ENCODE data around the gene LIPH.

LIPH gene

DNA sequence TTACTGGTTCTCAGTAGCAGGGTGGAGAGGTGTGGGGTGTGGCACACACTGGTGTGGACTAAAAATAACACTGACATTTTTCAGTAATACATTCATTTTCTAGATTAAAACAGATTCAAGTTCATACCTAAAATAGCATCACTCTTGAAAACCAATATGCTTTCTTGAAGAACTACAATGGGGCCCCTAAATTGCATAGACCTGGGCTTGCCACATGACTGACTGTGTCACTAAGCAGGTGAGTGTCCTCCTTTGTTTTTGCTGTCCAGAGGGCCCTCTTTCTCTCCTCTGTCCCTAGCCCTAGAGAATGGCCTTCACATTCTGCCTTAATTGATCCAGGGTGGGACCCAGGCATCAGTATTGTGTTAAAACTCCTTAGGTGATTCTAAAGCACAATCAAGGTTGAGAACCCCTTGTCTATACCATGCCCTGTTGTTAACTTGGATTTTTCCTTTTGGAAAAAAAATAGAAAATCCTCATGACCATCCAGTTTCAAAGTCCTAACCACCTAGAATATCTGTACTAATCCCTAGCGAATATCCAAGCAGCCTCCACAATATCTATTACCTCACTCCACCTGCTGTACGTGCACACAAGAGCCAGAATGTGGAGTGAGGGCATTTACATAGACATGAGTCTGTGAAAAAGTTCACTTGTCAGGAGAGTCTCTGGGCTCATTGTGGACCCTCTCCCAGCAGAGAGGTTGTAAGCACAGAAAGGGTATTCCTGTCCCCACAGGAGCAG, 34.8 kb downstream of the LIPH start:
- TF ChIP-seq, protein P1, sequence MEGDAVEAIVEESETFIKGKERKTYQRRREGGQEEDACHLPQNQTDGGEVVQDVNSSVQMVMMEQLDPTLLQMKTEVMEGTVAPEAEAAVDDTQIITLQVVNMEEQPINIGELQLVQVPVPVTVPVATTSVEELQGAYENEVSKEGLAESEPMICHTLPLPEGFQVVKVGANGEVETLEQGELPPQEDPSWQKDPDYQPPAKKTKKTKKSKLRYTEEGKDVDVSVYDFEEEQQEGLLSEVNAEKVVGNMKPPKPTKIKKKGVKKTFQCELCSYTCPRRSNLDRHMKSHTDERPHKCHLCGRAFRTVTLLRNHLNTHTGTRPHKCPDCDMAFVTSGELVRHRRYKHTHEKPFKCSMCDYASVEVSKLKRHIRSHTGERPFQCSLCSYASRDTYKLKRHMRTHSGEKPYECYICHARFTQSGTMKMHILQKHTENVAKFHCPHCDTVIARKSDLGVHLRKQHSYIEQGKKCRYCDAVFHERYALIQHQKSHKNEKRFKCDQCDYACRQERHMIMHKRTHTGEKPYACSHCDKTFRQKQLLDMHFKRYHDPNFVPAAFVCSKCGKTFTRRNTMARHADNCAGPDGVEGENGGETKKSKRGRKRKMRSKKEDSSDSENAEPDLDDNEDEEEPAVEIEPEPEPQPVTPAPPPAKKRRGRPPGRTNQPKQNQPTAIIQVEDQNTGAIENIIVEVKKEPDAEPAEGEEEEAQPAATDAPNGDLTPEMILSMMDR (IDR thresholded peaks at IDR 0.05; ENCODE audit: low read depth, low read length, missing control alignments), result no peak
- no peak for DNase-seq (ENCODE audit: low read depth)
- no peak overlapping the region for H3K4me3 ChIP-seq (ENCODE audit: low read depth, low read length)

DNA sequence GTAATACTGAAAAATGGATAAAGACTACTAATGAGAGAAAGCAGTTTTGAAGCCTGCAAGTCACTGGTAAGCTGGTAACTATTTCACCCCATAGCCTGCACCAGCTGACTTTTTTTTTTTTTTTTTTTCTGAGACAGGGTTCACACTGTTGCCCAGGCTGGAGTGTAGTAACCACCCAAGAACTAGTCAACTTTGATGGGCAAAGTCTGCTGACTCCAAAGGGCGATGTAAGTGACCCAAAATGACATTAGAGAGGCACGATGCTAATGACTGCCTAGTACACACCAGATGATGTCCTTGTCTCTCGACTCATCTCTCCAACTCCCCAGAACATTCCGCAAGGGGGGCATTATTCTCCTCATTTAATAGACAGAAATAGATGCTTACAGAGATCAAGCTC, 40.7 kb downstream of the LIPH start:
- TF ChIP-seq, protein P1 (IDR thresholded peaks at IDR 0.05; ENCODE audit: low read depth, low read length, missing control alignments), result no peak
- H3K4me3 ChIP-seq (ENCODE audit: low read depth, low read length), result no peak overlapping the region

DNA sequence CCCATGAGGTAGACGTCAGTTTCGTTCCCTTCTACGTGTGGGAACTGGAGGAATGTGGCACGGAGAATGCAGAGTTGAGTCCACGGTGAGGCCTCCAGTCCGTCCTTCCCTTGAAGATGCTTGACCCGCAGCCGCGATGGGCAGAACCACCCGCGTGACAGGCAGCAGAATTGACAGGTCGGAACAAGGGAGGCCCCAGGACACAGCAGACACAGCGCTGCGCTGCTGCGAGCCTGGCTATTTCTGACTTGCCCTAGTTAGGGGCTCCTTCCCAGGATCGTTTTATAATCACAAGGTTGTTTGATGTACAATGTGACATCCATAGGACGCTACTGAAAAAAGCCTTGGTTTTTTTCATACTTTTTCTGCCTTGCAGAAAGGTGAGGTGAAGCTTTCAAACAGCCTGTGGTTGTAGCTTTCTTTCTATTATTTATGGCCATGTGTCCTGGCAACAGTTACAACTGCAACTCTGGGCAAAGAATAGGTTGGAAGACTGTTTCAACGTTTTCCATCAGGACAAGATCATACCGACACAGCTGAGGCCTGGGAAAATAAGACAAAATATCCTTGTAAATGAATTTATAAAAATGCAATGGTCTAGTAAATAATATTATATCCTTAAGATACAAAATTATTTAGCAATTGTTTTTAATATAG, 43.9 kb downstream of the LIPH start:
- no peak for DNase-seq (ENCODE audit: low read depth)
- TF ChIP-seq, protein P1 (IDR thresholded peaks at IDR 0.05; ENCODE audit: low read depth, low read length, missing control alignments), result no peak
- no peak overlapping the region for H3K4me3 ChIP-seq (ENCODE audit: low read depth, low read length)

More for the DNA sequence above, 40.7 kb downstream of the LIPH start:
- no peak for DNase-seq (ENCODE audit: low read depth)

DNA sequence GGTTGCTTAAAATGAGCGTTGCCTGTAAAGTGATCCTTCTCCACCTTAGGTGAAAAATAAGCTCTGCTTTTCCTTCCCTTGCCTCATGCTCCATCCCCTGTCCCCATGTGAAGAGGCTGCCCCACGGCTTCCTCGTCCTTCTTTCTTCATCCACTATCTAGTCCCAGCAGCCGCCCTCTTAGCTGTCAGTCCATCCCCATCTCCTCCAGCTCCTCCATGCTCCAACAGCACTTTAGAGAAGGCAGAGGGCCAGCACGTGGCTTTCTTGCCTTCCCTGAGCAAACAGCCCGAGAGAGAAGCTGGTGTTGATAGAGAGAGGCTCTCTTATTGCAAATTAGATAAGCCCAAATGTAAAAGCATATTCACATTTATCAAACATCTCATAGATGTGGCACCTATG, 44.5 kb downstream of the LIPH start:
- DNase-seq (ENCODE audit: low read depth), result no peak
- no peak overlapping the region for H3K4me3 ChIP-seq (ENCODE audit: low read depth, low read length)
- TF ChIP-seq, protein P1 (IDR thresholded peaks at IDR 0.05; ENCODE audit: low read depth, low read length, missing control alignments), result no peak

DNA sequence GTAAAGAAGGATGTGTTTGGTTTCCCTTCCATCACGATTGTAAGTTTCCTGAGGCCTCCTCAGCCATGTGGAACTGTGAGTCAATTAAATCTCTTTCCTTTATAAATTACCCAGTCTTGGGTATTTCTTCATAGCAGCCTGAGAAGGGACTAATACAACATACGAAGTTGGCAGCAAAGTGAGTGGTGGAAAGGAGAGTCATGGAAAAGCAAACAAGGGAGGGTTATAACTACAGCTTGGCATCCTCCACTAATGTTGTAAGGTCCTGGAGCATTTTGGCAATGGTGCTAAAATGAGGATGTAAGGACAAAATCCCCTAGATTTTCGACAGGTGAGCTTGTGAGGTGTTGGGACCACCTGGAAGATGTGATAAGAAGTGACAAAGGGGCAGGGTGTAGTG, 47.8 kb downstream of the LIPH start:
- DNase-seq (ENCODE audit: low read depth), result no peak
- TF ChIP-seq, protein P1 (IDR thresholded peaks at IDR 0.05; ENCODE audit: low read depth, low read length, missing control alignments), result no peak
- no peak overlapping the region for H3K4me3 ChIP-seq (ENCODE audit: low read depth, low read length)

DNA sequence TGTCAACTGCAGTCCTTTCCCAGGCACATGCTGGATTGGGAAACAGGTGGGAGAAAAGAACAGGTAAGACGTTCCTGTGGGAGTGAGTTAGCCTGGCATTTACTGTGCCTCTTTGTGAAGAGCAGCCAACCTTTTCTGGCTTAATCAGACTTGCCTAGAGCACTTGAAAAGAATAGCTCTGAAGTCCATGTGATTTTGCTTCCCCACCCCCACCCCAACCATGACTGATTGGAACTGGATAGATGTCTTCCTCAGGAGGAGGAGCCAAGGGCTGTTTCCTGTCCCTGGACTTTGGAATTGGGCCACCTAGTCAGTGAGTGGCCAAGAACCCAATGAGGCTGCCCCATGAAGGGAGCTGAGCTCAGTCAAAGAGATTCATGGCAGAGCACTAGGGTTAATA, 48.9 kb downstream of the LIPH start:
- no peak overlapping the region for H3K4me3 ChIP-seq (ENCODE audit: low read depth, low read length)
- no peak for DNase-seq (ENCODE audit: low read depth)
- TF ChIP-seq, protein P1 (IDR thresholded peaks at IDR 0.05; ENCODE audit: low read depth, low read length, missing control alignments), result no peak

All from GM12864 (cell line).